Cortex of kidney (tissue), 1 donor: ENCODE data around the gene VAV1.
"Not testable (repeated sequence)": the region's sequence is repeated elsewhere in the genome, so short reads cannot be mapped to it uniquely, and the experiment has no call there.

Experiments used
- DNase-seq: peaks from one replicate; lab custom pipeline; 2025; lab: John Stamatoyannopoulos, UW

The VAV1 gene

DNA sequence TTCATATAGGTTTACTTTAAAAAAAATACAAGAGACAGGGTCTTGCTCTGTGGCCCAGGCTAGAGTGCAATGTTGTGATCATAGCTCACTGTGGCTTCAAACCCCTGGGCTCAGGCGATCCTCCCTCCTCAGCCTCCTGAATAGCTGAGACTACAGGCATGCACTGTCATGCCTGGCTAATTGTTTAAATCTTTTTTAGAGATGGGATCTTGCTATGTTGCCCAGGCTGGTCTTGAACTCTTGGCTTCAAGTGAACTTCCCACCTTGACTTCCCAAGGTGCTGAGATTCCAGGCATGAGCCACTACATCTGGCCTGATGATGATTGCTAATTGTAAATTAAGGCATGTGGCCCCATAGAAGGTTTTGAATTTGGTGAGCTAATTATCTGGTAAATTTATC lies 79.5 kb downstream of the VAV1 start:
- DNase-seq: no peak

- no peak for DNase-seq
Observed at GRCh38 chr19:6853868-6854267, 81.4 kb downstream of the VAV1 start.

GRCh38 chr19:6854758-6855157 lies 82.2 kb downstream of the VAV1 start:
- DNase-seq: no peak

GRCh38 chr19:6856749-6857372 lies 84.4 kb downstream of the VAV1 start:
- no peak for DNase-seq

GRCh38 chr19:6861683-6862286 lies 89.3 kb downstream of the VAV1 start:
- DNase-seq: no peak

- DNase-seq: no peak
Observed at GRCh38 chr19:6862673-6863078, 90.2 kb downstream of the VAV1 start.

GRCh38 chr19:6864325-6864940 lies 91.9 kb downstream of the VAV1 start:
- DNase-seq: no peak

- DNase-seq: no peak
Observed at GRCh38 chr19:6865849-6866248, 93.3 kb downstream of the VAV1 start.

DNA sequence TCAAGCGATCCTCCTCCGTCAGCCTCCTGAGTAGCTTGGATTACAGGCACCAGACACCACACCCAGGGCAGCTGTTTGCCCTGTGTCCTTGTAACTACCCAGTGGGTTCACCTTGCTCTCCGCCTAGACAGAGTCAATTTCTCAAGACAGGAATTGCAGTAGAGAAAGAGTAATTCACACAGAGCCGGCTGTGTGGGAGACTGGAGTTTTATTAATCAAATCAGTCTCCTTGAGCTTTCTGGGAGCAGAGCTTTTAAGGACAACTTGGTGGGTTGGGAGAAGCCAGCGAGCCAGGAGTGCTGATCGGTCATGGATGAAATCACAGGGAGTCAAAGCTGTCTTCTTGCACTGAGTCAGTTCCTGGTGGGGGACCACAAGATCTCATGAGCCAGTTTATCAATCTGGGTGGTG lies 94.2 kb downstream of the VAV1 start:
- DNase-seq: no peak

DNA sequence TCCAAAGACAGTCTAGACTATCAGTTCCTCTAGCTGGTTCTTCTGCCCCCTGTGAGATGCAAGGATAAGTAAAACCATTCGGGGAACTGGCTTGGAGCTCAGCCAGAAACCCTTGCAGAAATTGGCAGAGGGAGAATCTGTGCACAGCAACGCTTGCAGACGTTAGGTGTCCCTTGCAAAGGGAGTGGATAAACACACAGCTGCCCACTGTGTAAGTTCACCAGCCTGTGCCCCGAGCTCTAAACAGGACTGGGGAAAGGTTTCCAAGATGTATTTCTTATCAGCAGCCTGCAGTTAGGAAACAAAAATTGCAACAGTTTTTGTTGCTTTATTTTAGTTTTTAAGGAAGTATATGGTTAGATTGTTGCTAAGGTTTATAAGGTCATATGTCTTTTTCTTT lies 95.8 kb downstream of the VAV1 start:
- DNase-seq: no peak

DNA sequence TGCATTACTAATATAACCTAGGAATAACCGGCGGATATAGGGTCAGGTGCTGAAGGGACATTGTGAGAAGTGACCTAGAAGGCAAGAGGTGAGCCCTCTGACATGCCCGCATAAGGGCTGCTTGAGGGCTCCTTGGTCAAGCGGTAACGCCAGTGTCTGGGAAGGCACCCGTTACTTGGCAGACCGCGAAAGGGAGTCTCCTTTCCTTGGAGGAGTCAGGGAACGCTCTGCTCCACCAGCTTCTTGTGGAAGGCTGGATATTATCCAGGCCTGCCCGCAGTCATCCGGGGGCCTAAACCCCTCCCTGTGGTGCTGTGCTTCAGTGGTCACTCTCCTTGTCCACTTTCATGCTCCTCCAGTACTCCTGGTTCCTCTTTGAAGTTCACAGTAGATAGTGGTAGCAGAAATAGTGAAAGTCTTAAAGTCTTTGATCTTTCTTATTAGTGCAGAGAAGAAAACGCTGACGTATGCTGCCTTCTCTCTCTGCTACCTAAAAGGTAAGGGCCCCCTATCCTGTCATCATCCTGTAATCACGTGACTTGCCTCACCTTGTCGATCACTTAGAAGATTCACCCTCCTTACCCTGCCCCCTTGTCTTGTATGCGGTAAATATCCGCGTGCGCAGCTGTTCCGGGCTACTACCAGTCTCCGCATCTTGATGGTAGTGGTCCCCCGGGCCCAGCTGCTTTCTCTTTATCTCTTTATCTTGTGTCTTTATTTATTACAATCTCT lies 96.8 kb downstream of the VAV1 start:
- not testable (repeated sequence) for DNase-seq

DNA sequence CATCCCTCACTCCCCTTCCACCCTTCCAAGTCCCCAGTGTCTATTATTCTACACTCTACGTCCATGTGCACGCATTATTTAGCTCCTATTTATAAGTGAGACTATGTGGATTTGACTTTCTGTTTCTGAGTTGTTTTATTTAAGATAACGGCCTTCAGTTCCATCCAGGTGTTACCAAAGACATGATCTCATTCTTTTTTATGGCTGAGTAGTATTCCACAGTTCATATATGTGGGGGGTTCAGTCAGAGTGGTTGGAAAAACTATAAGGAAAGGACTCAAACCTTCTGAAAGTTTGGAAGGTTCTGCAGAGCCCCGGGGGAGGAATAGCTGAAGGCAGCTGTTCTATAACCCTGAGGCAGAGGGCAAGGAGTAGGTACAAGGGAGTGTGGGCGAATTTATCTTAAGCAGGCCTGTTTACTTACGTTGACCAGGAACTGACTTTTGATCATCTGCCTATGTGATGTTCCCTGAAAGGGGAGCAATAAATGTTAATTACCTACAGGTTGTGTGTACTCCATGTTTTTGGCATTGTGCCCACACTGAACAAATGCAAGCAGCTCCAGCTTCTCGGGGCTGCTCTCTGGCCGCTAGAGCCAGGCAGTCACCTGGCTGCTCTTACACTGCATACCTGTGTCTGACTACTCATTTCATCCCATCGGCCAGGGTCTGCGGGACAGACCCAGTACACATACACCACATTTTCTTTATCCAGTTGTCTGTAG lies 101.4 kb downstream of the VAV1 start:
- no peak for DNase-seq

- DNase-seq: no peak
Observed at GRCh38 chr19:6875218-6875617, 102.7 kb downstream of the VAV1 start.

GRCh38 chr19:6876748-6877147 lies 104.2 kb downstream of the VAV1 start:
- DNase-seq: no peak

DNA sequence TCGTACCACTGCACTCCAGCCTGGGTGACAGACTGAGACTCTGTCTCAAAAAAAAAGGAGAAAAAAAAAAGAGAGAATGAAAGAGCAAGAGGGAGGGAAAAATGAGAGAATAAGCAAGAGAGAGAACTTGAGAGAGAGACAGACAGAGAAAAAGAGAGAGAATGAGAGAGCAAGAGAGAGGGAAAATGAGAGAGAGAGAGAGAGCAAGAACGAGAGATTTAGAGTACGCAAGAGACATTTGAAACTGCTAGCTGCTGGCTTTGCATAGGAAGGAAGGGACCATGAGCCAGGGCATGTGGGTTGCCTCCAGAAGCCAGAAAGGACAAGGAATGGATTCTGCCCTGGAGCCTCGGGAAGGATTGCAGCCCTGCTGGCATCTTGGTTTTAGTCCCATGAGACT lies 105.3 kb downstream of the VAV1 start:
- no peak for DNase-seq

DNA sequence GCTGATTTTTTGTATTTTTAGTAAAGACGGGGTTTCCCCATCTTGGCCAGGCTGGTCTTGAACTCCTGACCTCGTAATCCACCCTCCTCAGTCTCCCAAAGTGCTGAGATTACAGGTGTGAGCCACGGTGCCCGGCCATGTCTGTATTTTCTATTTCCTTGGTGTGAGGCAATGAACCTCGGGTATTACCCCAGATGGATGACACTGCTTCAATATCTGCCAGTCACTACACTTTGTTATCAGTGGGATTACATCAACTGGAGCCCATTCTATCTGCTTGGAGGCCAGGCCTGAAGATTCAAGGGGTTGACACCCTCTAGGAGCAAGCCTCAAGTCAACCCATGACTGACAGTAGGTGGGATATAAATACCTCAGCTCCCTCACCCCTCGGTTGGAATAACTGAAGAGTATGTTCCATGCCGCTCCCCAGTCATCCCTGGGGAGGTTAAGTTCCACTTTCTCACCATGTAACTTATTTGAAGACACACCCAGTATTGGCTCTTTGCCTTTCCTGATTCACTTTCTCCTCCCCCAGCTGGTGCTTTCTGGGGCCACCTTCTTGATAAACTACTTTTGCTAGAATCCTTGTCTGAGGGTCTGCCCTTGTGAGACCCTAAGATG lies 113.9 kb downstream of the VAV1 start:
- DNase-seq: no peak

DNA sequence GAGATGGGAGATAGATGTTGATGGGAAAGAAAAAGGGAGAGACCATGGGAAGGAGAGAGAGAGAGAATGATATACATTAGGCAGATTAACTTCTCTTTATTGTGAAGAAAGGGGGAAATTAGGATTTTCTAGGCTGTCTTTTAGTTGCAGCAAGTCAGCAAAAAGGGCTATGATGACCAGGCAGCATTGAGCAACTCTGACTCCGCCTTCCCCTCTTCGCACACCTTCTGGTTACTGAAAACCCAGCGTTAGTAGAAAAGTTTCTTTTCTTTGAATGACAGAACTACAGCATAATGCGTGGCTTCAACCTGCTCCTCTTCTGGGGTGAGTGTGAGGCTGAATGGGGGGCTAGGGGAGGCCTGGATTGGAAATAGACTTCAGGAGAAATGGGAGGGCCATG lies 114.8 kb downstream of the VAV1 start, which contains the start of gene ADGRE1:
ADGRE1 (plus strand) TSS at position 264 of the 400 bp plus-strand sequence; CDS start at position 294, 30 bp downstream.
- DNase-seq: no peak

GRCh38 chr19:6888967-6889366 lies 116.5 kb downstream of the VAV1 start:
- DNase-seq: no peak

DNA sequence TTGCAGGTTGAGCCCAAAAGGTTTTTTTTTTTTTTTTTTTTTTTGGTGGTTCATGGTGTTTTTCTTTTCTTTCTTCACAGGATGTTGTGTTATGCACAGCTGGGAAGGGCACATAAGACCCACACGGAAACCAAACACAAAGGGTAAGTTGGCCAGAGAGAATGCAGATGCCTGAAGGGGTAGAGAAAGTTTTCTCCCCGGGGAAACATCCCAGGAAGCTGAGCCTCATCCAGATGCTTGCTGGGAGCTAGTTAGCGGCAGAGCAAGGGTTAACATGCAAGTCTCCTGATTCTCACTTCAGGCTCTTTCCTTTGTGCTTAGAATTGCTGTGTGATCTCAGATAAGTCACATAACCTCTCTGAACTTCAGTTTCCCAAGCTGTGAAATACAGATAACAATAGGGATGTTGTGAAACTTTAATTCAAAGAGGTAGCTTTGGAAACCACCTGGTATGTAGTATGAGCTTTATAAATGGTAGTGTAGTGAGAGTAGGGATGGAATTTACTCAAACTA lies 117.9 kb downstream of the VAV1 start:
- DNase-seq: no peak

DNA sequence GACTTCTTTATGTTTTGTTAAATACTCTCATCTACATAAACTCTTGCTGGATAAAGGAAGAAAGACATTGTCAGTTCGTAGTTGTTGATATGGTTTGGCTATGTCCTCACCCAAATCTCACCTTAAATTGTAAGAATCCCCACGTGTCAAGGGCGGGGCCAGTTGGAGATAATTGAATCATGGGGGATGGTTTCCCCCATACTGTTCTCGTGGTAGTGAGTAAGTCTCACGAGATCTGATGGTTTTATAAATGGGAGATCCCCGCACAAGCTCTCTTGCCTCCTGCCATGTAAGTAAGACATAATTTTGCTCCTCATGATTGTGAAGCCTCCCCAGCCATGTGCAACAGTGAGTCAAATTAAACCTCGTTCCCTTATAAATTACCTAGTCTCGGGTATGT lies 118.4 kb downstream of the VAV1 start:
- no peak for DNase-seq

- no peak for DNase-seq
Observed at GRCh38 chr19:6891761-6892385, 119.4 kb downstream of the VAV1 start.
